ENCODE measurements around the gene SORCS2. TPM values are rescaled to one million over a fixed set of nuclear protein-coding genes. Genes with fewer than 3 reads are reported as not detected.

Gene SORCS2
- total RNA-seq, 1 donor from 2014 or later = 5.2 TPM

GRCh38 chr4:7168106-7168505 is 24.2 kb upstream of the SORCS2 start:
- Histone ChIP-seq H3K9me3 (ENCODE audit: low read depth) (no peaks in the 10 kb centered on the region), H3K27ac (no peak overlapping the region), H3K27me3 (no peaks in the 10 kb centered on the region), H2AFZ (replicated peaks) (no peak overlapping the region), H3K9ac (no peak overlapping the region), H3K4me2 (no peak overlapping the region), H3K4me3 (no peak overlapping the region), H3K36me3 (no peaks in the 10 kb centered on the region), H3K79me2 (ENCODE audit: low read depth) (no peaks in the 10 kb centered on the region), H3F3A (ENCODE audit: low read depth) (no peaks in the 10 kb centered on the region), H4K20me1 (ENCODE audit: low read depth) (no peaks in the 10 kb centered on the region), H3K4me1 (peaks cover 5% of the 10 kb centered on the region)
- no peak for DNase-seq (ENCODE audit: low spot score)
- H3K9me3 Mint-ChIP-seq = no peaks in the 10 kb centered on the region
- peaks cover 9% of the 10 kb centered on the region for H3K27me3 Mint-ChIP-seq (ENCODE audit: insufficient read depth, low read depth)
- peak overlapping the region; percentile 63 for H3K27ac Mint-ChIP-seq
- H3K36me3 Mint-ChIP-seq = no peaks in the 10 kb centered on the region
- H3K4me3 Mint-ChIP-seq = no peak overlapping the region
- H3K4me1 Mint-ChIP-seq = peaks cover 17% of the 10 kb centered on the region
- TF ChIP-seq CTCF (IDR thresholded peaks at IDR 0.05) (no peak), EZH2 (IDR thresholded peaks at IDR 0.05) (no peak), EZH2phosphoT487 (IDR thresholded peaks at IDR 0.05) (no peak)

- TF ChIP-seq EZH2phosphoT487 (IDR thresholded peaks at IDR 0.05) (no peak), EZH2 (IDR thresholded peaks at IDR 0.05) (no peak), CTCF (IDR thresholded peaks at IDR 0.05) (no peak)
- no peaks in the 10 kb centered on the region for H4K20me1 ChIP-seq (ENCODE audit: low read depth)
- Mint-ChIP-seq H3K36me3 (no peaks in the 10 kb centered on the region), H3K27ac (no peak overlapping the region), H3K4me1 (peaks cover 22% of the 10 kb centered on the region), H3K4me3 (no peak overlapping the region), H3K27me3 (ENCODE audit: insufficient read depth, low read depth) (peaks cover 10% of the 10 kb centered on the region), H3K9me3 (no peaks in the 10 kb centered on the region)
- no peak overlapping the region for H3K4me2 ChIP-seq
- no peak overlapping the region for H3K9ac ChIP-seq
- no peak overlapping the region for H3K4me3 ChIP-seq
- H3K79me2 ChIP-seq (ENCODE audit: low read depth) = no peaks in the 10 kb centered on the region
- H3K4me1 ChIP-seq = peaks cover 5% of the 10 kb centered on the region
- no peaks in the 10 kb centered on the region for H3K9me3 ChIP-seq (ENCODE audit: low read depth)
- H2AFZ ChIP-seq (replicated peaks) = no peak overlapping the region
- no peak for DNase-seq (ENCODE audit: low spot score)
- no peaks in the 10 kb centered on the region for H3K27me3 ChIP-seq
- no peaks in the 10 kb centered on the region for H3F3A ChIP-seq (ENCODE audit: low read depth)
- H3K27ac ChIP-seq = no peak overlapping the region
- H3K36me3 ChIP-seq = no peaks in the 10 kb centered on the region
Observed at GRCh38 chr4:7169134-7169533, 23.2 kb upstream of the SORCS2 start.

- Histone ChIP-seq H4K20me1 (ENCODE audit: low read depth) (no peaks in the 10 kb centered on the region), H3K27me3 (no peaks in the 10 kb centered on the region), H3K9me3 (ENCODE audit: low read depth) (no peaks in the 10 kb centered on the region), H3K79me2 (ENCODE audit: low read depth) (no peaks in the 10 kb centered on the region), H2AFZ (replicated peaks) (no peak overlapping the region), H3K4me2 (no peak overlapping the region), H3K9ac (no peak overlapping the region), H3K36me3 (no peaks in the 10 kb centered on the region), H3K4me3 (no peak overlapping the region), H3K27ac (no peak overlapping the region), H3K4me1 (peaks cover 5% of the 10 kb centered on the region), H3F3A (ENCODE audit: low read depth) (no peaks in the 10 kb centered on the region)
- Mint-ChIP-seq H3K27me3 (ENCODE audit: insufficient read depth, low read depth) (peaks cover 10% of the 10 kb centered on the region), H3K9me3 (no peaks in the 10 kb centered on the region), H3K36me3 (no peaks in the 10 kb centered on the region), H3K4me3 (no peak overlapping the region), H3K4me1 (peaks cover 22% of the 10 kb centered on the region), H3K27ac (no peak overlapping the region)
- TF ChIP-seq EZH2phosphoT487 (IDR thresholded peaks at IDR 0.05) (no peak), CTCF (IDR thresholded peaks at IDR 0.05) (no peak), EZH2 (IDR thresholded peaks at IDR 0.05) (no peak)
- DNase-seq (ENCODE audit: low spot score) = no peak
Observed at GRCh38 chr4:7170012-7170411, 22.3 kb upstream of the SORCS2 start.

All from neural progenitor cell (in vitro differentiated cells).